ENCODE data around the gene AEBP1. TPM values are rescaled to one million over a fixed set of nuclear protein-coding genes. Genes with fewer than 3 reads are reported as not detected.

Gene AEBP1
- total and polyA plus RNA-seq, 2 of the 4 experiments (the other 2 are of a cell fraction): 1.1 to 5.7 TPM

DNA sequence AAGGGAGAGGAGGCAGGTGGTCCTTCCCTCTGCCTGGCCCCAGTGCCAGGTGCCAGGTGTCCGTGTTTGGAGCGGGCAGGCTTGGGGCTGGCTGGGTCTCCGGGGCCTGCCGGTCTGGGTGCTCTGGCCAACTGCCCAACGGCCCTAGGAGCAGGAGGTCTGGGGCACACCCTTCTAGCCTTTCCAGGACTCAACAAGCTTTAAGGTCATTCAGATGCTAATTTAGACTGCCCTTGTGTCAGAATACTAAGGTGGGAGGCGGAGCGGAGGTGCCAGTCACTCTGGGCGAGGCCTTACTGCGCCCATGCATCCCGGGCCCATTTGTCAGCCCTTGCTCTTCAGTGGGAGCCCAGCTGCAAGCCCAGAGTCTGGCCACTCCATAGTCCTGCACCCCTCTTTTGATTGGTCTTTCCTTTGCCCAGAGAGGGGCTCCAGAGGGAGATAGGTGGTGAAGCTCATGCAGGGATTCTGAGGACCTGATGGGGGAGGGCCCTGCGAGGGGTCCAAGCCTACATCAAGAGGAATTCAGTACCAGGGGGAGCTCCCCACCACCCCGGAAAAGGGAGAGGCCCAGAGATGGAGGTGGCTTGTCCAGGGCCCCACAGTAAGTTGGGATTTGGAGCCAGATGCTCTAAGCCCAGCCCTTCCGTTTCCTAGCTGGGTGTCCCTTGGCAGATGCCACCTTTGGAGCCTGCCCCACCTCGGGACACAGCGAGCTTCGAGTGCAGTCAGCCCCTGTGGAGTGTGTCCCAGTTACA is 40.1 kb upstream of the AEBP1 start:
- no peak overlapping the region for H2BK120ac ChIP-seq (ENCODE audit: low read depth, low read length)
- dilution Hi-C loops (cut with HindIII; ENCODE audit: low sequenced_read_pairs, unreplicated experiment): no loop called here
- ATAC-seq (ENCODE audit: low read depth): no peak; the same call in 1 of the 2 replicates
- H3K56ac ChIP-seq (ENCODE audit: extremely low read depth, insufficient read depth, low read length): no peak overlapping the region
- no peak overlapping the region for H4K91ac ChIP-seq (ENCODE audit: insufficient read depth, low read depth, low read length)
- H3K27me3 ChIP-seq (ENCODE audit: control insufficient read depth, insufficient read depth, low read length): no peaks in the 10 kb centered on the region
- no peak overlapping the region for H2AK9ac ChIP-seq (replicated peaks; ENCODE audit: low read depth, low read length, poor library complexity)
- ChIA-PET CTCF (no interaction called here), POLR2A (ENCODE audit: unreplicated experiment) (no interaction called here)
- no peak overlapping the region for H2BK5ac ChIP-seq (ENCODE audit: low read depth, low read length, poor library complexity, severe bottlenecking)
- H2BK20ac ChIP-seq (ENCODE audit: low read depth, low read length): no peak overlapping the region
- no peak overlapping the region for H3K4ac ChIP-seq (ENCODE audit: low read depth, low read length)
- no peak overlapping the region for H2BK15ac ChIP-seq (ENCODE audit: low read depth, low read length)
- 0 out of 4 replicates have a peak, but pooled peaks cover 0 to 2% of the 10 kb centered on the region in 2 experiments for H3K79me1 ChIP-seq (ENCODE audit: low read depth in 1 of 2, low read length in 2 of 2)
- DNase-seq: no peak
- H2AK5ac ChIP-seq (ENCODE audit: low read depth, low read length): no peak overlapping the region
- H3K27ac ChIP-seq (ENCODE audit: insufficient read depth, low read length): no peak overlapping the region
- no peak overlapping the region for H4K5ac ChIP-seq (ENCODE audit: low read depth, low read length)
- no peak overlapping the region for H3K4me2 ChIP-seq (ENCODE audit: low read depth, low read length)
- no peak overlapping the region for H3K23ac ChIP-seq (ENCODE audit: low read depth, low read length)
- no peak overlapping the region for H3K4me3 ChIP-seq (ENCODE audit: insufficient read depth, low read depth, low read length)
- peaks cover 25% of the 10 kb centered on the region for H4K20me1 ChIP-seq (ENCODE audit: insufficient read depth, low read length)
- intact Hi-C loops (cut with micrococcal nuclease): no loop called here
- no TSS peak for BruUV-seq (replicated peaks)
- no peak overlapping the region for H4K8ac ChIP-seq (ENCODE audit: low read depth in 2 of 2, low read length in 2 of 2)
- in situ Hi-C loops (cut with MboI; ENCODE audit: low sequenced_read_pairs): no loop called here
- peaks cover 9% of the 10 kb centered on the region for H3K4me1 ChIP-seq (ENCODE audit: control insufficient read depth, insufficient read depth, low read length)
- no peak overlapping the region for H3K9ac ChIP-seq (ENCODE audit: low read depth, low read length)
- H3K9me3 ChIP-seq (ENCODE audit: control insufficient read depth, insufficient read depth, low read length): no peaks in the 10 kb centered on the region
- no peak overlapping the region for H2AFZ ChIP-seq (replicated peaks; ENCODE audit: low read length, poor library complexity)
- H3K18ac ChIP-seq (ENCODE audit: low read depth, low read length): no peak overlapping the region
- H3K14ac ChIP-seq (replicated peaks; ENCODE audit: low read depth, low read length): no peak overlapping the region
- TF ChIP-seq CHD1 (IDR thresholded peaks at IDR 0.05; ENCODE audit: low read depth, low read length) (no peak), CEBPB (IDR thresholded peaks at IDR 0.05; ENCODE audit: low read depth, low read length) (no peak), RAD21 (IDR thresholded peaks at IDR 0.05; ENCODE audit: low read length) (no peak), MAFK (IDR thresholded peaks at IDR 0.05; ENCODE audit: low read depth, low read length) (no peak), RCOR1 (IDR thresholded peaks at IDR 0.05; ENCODE audit: insufficient replicate concordance, low read length) (no peak), NFE2L2 (IDR thresholded peaks at IDR 0.05; ENCODE audit: low read depth, low read length) (no peak)
- TF ChIP-seq, protein P1, sequence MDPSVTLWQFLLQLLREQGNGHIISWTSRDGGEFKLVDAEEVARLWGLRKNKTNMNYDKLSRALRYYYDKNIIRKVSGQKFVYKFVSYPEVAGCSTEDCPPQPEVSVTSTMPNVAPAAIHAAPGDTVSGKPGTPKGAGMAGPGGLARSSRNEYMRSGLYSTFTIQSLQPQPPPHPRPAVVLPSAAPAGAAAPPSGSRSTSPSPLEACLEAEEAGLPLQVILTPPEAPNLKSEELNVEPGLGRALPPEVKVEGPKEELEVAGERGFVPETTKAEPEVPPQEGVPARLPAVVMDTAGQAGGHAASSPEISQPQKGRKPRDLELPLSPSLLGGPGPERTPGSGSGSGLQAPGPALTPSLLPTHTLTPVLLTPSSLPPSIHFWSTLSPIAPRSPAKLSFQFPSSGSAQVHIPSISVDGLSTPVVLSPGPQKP (IDR thresholded peaks at IDR 0.05; ENCODE audit: borderline replicate concordance, low read depth, low read length): no peak
- H3K9me1 ChIP-seq (ENCODE audit: insufficient read depth, low read length): no peaks in the 10 kb centered on the region
- 51% methylated on average over 10 of the region's 16 CpGs; no CpG with 5 or more reads in 1 of the 2 experiments for WGBS, 2 experiments (ENCODE audit: extremely low coverage in 2 of 2, insufficient read length in 1 of 2)
- peaks cover 31% of the 10 kb centered on the region for H3K36me3 ChIP-seq (ENCODE audit: control insufficient read depth, insufficient read depth, low read length)
